Colonic mucosa (tissue), 4 donors: ENCODE results near the gene CYP1A2. TPM values are rescaled to one million over a fixed set of nuclear protein-coding genes. Genes with fewer than 3 reads are reported as not detected.

Experiments
- DNase-seq: peaks from one replicate; pipeline ENCODE4 v3.0.0-alpha.2; 2020
- H3K27ac ChIP-seq: fragments of 200-600 bp; one replicate; pipeline ENCODE4 v1.8.0; 2021
- H3K27me3 ChIP-seq: fragments of 200-600 bp; one replicate; pipeline ENCODE4 v1.8.0; 2021
- H3K36me3 ChIP-seq: fragments of 200-600 bp; one replicate; pipeline ENCODE4 v1.8.0; 2021
- H3K4me1 ChIP-seq: fragments of 200-600 bp; one replicate; pipeline ENCODE4 v1.8.0; 2021; ENCODE audit warnings: mild to moderate bottlenecking
- H3K4me3 ChIP-seq: fragments of 200-600 bp; one replicate; pipeline ENCODE4 v1.8.0; 2021
- H3K9ac ChIP-seq, 2 donors: one replicate each; pipeline ENCODE4 v1.7.0; 2013; ENCODE audit warnings: control low read depth in 2 of 2, low read depth in 2 of 2, low read length in 2 of 2
- H3K9me3 ChIP-seq: fragments of 200-600 bp; one replicate; pipeline ENCODE4 v1.8.0; 2021
- intact Hi-C: fragments of 100-400 bp; cut with DNase I; formaldehyde crosslinking; loops from one replicate; pipeline ENCODE4 v1.14.1; 2022
- total RNA-seq, 2 donors: library from RNA; stranded (reverse); fragmentation: NEBNext Ultra II Directional in 1 of 2; extraction: Animal tissue kit (Norgen Biotek cat#: 25700) in 1 of 2; gene quantifications; one replicate each; pipeline ENCODE4 v1.2.1, GENCODE V29; 2021
- TF ChIP-seq, protein P1 (sequence below): fragments of 200-600 bp; IDR thresholded peaks from one replicate; pipeline ENCODE4 v1.8.0; 2022; ENCODE audit warnings: antibody characterized with exemption, mild to moderate bottlenecking
- donor health status: healthy.
- donor health status: DM: no; HTN: no; CAD: no.
- donor health status: DM: no; HTN: no; CAD: no.

Gene CYP1A2
- total RNA-seq, 2 donors from 2014 or later, result not detected

DNA sequence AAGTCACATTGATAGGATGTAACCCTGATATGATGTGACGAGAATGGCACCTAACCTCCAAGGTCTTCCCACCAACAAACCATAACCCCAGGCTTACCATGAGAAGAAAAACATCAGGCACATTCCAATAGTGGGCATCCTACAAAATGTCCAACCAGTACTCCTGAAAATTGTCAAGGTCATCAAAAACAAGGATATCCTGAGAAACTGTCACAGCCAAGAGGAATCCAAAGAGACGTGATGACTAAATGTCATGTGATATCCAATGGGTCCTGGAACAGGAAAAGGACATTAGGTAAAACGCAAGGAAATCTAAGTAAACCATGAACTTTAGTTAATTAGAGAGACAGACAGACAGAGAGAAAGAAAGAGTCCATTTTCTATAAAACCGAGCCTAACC lies 2.3 kb upstream of the CYP1A2 start:
- TF ChIP-seq, protein P1, sequence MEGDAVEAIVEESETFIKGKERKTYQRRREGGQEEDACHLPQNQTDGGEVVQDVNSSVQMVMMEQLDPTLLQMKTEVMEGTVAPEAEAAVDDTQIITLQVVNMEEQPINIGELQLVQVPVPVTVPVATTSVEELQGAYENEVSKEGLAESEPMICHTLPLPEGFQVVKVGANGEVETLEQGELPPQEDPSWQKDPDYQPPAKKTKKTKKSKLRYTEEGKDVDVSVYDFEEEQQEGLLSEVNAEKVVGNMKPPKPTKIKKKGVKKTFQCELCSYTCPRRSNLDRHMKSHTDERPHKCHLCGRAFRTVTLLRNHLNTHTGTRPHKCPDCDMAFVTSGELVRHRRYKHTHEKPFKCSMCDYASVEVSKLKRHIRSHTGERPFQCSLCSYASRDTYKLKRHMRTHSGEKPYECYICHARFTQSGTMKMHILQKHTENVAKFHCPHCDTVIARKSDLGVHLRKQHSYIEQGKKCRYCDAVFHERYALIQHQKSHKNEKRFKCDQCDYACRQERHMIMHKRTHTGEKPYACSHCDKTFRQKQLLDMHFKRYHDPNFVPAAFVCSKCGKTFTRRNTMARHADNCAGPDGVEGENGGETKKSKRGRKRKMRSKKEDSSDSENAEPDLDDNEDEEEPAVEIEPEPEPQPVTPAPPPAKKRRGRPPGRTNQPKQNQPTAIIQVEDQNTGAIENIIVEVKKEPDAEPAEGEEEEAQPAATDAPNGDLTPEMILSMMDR, result no peak
- no peak overlapping the region for H3K4me3 ChIP-seq
- DNase-seq, result no peak
- no peak overlapping the region for H3K9ac ChIP-seq
- no peaks in the 10 kb centered on the region for H3K36me3 ChIP-seq
- H3K9me3 ChIP-seq, result no peaks in the 10 kb centered on the region
- intact Hi-C loops, result no loop called here
- H3K27ac ChIP-seq, result no peak overlapping the region
- H3K4me1 ChIP-seq, result no peaks in the 10 kb centered on the region
- no peaks in the 10 kb centered on the region for H3K27me3 ChIP-seq

DNA sequence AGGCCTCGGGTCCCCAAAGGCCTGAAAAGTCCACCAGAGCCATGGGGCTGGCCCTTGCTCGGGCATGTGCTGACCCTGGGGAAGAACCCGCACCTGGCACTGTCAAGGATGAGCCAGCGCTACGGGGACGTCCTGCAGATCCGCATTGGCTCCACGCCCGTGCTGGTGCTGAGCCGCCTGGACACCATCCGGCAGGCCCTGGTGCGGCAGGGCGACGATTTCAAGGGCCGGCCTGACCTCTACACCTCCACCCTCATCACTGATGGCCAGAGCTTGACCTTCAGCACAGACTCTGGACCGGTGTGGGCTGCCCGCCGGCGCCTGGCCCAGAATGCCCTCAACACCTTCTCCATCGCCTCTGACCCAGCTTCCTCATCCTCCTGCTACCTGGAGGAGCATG lies 1.2 kb downstream of the CYP1A2 start:
- DNase-seq, result no peak
- H3K27me3 ChIP-seq, result no peaks in the 10 kb centered on the region
- H3K9ac ChIP-seq, result no peak overlapping the region
- intact Hi-C loops, result no loop called here
- TF ChIP-seq, protein P1, result no peak
- no peak overlapping the region for H3K27ac ChIP-seq
- H3K36me3 ChIP-seq, result no peaks in the 10 kb centered on the region
- no peaks in the 10 kb centered on the region for H3K9me3 ChIP-seq
- H3K4me1 ChIP-seq, result no peaks in the 10 kb centered on the region
- no peak overlapping the region for H3K4me3 ChIP-seq

DNA sequence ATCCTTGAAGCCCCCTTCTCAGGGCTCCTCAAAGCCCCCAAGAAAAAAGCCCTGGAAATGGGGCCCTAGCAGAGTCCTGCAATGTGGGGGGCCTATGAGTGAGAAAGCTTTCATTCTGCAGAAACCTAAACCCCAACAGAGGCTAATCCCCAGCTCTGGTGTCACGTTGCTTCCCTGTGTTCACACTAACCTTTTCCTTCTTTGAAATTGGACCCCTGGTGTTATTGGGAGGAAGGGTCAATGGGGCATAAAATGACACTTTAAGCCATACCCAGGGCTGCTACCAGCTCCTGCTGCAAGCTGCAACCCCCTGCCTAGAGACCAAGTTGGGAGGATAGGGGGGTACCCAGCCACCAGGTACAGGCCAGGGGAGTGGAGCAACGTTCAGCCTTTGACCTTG lies 2.1 kb downstream of the CYP1A2 start:
- no peak for DNase-seq
- no peaks in the 10 kb centered on the region for H3K27me3 ChIP-seq
- no peak overlapping the region for H3K27ac ChIP-seq
- intact Hi-C loops, result no loop called here
- no peaks in the 10 kb centered on the region for H3K36me3 ChIP-seq
- no peak overlapping the region for H3K4me3 ChIP-seq
- no peaks in the 10 kb centered on the region for H3K9me3 ChIP-seq
- no peaks in the 10 kb centered on the region for H3K4me1 ChIP-seq
- H3K9ac ChIP-seq, result no peak overlapping the region
- TF ChIP-seq, protein P1, result no peak

DNA sequence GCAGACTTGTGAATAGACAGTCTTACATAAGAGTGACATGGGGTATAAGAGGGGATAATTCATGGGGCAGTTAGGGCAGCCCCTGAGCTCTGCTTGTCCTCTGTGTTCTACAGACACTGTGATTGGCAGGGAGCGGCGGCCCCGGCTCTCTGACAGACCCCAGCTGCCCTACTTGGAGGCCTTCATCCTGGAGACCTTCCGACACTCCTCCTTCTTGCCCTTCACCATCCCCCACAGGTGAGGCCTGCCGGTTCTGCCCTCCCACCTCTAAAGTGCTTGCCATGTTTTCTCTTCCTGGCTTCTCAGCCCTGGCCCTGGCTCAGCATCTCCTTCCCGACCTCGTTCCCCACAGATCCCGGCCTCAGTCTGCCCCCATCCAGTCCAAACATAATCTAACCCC lies 3.4 kb downstream of the CYP1A2 start:
- Histone ChIP-seq H3K9me3 (no peaks in the 10 kb centered on the region), H3K36me3 (no peaks in the 10 kb centered on the region), H3K4me3 (no peak overlapping the region), H3K27me3 (no peaks in the 10 kb centered on the region), H3K9ac (no peak overlapping the region), H3K4me1 (no peaks in the 10 kb centered on the region), H3K27ac (no peak overlapping the region)
- no peak for DNase-seq
- intact Hi-C loops, result no loop called here
- TF ChIP-seq, protein P1, result no peak

DNA sequence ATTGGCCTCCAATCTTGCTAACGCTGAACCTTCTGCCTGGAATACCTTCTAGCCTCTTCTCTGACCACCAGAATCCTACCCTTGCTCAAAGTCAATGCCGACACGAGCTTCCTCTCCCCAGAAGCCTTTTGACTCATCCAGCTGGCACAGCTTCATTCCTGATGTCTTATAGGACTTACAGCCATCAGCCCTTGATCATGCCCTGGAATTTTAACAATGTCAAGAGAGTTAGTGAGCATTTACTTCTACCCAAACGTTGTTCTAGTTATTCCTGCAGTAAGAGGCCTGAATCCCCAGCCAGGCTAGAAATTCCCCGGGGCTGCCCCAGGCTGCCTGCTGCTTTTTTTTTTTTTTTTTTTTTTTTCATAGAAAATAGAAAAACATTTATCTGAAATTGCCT lies 3.9 kb downstream of the CYP1A2 start:
- Histone ChIP-seq H3K4me3 (no peak overlapping the region), H3K27me3 (no peaks in the 10 kb centered on the region), H3K4me1 (no peaks in the 10 kb centered on the region), H3K27ac (no peak overlapping the region), H3K36me3 (no peaks in the 10 kb centered on the region), H3K9me3 (no peaks in the 10 kb centered on the region), H3K9ac (no peak overlapping the region)
- intact Hi-C loops, result no loop called here
- TF ChIP-seq, protein P1, result no peak
- DNase-seq, result no peak
